HG02840 (cell line): ENCODE results near the gene SSBP2.
A peak's percentile ranks its signal among the peaks of the same experiment; 100 is the strongest.
"Not testable (repeated sequence)": the region's sequence is repeated elsewhere in the genome, so short reads cannot be mapped to it uniquely, and the experiment has no call there.

Experiments used
- ATAC-seq: cut with Tn5 transposase; IDR thresholded peaks from one replicate; pipeline ENCODE4 v1.9.1; 2021; ENCODE audit warnings: mild to moderate bottlenecking, moderate library complexity, moderate number of reproducible peaks; ENCODE audit not compliant: unreplicated experiment, low FRiP score

Gene SSBP2

DNA sequence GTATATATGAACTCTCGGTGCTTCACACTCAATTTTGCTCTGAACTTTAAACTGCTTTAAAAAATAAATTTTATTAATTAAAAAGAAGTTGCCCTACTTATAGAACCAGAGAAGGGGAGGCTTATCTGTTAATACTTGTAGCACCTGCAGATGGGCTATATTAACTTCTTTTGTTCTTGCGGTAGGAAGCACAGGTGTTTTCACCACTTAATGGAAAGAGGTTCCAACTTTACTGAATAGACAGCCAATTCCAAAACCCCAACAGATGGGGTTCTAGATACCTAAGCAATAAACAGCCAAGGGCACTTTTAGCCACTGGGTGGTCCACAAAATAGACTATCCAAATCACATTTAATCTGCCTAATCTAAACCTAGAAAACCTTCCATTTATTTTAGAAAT lies 65.4 kb downstream of the SSBP2 start:
- no peak for ATAC-seq

DNA sequence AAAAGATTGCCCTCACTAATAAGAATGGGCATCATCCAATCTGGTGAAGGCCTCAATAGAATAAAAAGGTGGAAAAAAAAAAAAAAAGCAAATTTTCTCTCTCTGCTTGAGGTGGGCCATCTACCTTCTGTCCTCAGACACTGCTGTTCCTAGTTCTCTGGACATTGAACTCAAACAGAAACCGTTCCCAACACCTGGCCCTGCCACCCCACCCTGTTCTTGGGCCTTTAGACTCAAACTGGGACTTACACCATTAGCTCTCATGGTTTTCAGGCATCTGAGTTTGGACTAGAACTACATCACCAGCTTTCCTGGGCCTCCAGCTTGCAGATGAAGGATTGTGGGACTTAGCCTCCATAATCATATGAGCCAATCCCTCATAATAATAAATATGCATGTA lies 71.0 kb downstream of the SSBP2 start:
- no peak for ATAC-seq

DNA sequence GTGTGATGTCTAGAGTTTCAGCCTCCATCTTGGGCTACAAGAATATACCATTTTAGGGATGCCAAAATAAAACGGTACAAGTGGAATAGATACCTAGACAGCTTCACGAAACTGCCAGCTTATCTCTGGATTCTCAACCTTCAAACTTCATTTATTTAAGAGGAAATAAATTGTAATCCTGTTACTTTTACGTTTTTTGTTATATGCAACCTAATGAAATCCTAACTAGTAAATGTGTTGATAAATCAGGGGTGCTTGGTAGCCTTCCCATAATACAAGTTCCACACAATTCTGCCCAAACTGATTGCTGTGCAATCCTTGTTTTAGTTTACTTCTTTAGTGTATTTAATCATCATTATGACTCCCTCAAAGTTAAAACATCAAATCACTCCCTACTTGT lies 75.5 kb downstream of the SSBP2 start:
- ATAC-seq, result no peak

DNA sequence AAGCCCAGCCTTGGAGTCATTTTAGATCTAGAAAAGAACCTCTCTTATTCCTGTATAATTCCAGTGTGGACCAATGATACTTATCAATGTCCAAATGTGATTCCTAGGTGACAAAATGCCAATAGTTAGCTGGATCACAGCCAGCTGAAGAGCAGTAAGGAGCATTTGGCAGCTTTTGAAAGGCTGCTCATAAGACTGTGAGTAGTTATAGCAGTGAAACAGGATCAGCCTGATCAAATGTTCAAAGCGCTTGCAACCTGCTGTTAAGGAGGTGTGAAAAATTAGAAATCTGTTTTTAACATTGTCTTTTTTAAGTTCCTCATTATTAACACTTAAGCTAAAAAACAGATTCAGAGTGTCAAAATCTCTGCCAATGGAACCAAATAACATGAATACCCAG lies 85.1 kb downstream of the SSBP2 start:
- ATAC-seq, result no peak

DNA sequence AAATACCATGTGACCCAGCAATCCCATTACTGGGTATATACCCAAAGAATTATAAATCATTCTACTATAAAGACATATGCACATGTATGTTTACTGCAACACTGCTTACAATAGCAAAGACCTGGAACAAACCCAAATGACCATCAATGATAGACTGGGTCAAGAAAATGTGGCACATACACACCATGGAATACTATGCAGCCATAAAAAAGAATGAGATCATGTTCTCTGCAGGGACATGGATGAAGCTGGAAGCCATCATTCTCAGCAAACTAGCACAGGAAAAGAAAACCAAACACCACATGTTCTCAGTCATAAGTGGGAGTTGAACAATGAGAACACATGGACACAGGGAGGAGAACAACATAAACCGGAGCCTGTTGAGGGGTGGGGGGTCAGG lies 90.3 kb downstream of the SSBP2 start:
- not testable (repeated sequence) for ATAC-seq

DNA sequence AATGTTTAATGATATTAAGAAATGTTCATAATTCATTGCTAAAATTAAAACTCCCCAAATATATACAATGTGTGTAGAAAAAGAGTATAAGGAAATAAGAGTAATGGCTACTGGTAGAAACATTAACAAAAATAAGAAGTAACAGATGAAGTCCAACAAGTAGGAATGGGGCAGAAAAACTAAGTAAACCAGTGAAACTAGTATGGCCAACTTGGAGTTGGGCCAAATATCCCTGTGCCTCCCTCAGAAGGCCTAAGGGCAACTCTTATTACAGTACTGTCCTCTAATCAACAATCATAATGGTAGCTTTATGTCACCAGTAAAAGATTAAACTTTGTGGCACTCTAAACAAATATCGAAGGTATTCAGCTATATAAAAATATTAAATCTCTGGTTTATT lies 93.5 kb downstream of the SSBP2 start:
- no peak for ATAC-seq

DNA sequence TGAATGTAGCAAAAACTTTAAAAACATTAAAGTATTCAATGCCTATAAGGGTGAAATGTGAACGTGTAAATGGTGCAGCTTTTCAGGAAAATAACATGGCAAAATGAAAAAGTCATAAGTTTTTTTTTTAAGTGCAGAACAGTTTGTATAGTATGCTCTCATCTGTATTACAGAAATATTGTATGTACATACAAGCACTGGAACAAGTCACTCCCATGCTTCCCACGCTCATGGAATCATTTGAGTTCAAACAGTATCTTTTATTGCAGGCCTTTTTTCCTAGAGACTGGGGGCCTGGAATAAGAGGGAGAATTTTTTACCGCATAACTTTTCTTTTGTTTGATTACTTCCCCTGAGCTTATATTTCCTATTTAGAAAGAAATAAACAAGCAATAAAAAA lies 94.1 kb downstream of the SSBP2 start:
- no peak for ATAC-seq

DNA sequence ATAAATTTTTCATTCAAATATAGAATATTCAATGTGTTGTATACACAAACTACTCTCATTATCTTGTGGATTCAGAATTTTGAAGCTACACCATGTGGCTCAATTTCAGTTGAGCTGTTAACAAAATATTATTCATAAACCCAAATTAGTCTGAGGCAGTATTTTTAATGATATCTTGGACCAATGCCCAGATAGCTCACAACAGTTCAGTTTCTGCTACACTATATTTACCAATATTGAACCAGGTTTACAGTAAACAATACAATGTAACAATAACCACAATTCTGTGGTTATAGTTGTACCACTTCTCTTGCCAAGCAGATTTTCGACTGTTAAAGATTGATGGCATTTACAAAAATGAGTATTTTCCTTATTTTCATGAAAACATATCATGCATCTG lies 99.9 kb downstream of the SSBP2 start:
- ATAC-seq, result no peak

DNA sequence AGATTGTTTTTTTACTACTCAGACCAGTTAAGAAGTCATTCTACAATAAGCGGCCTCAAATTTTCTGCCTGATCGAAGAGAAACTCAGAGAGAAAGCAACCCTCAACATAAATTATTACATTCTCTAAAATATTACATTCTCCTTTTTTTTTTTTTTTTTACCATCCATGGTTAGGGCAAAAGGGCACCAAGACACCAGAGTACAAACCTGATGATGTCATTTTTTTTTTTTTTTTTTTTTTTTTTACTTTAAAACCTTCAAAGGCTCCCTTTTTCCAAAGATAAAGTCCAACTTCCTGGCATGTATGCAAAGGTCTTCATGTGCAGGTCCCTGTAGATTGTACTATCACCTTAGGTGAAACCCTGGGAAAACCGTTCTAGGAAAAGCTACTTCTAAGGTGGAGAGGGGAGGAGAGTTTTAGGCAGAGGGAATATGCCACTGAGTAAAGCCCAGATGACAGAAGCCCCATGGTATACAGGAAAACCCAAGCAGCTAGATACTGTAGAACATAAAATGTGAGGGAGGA lies 104.4 kb downstream of the SSBP2 start:
- no peak for ATAC-seq

DNA sequence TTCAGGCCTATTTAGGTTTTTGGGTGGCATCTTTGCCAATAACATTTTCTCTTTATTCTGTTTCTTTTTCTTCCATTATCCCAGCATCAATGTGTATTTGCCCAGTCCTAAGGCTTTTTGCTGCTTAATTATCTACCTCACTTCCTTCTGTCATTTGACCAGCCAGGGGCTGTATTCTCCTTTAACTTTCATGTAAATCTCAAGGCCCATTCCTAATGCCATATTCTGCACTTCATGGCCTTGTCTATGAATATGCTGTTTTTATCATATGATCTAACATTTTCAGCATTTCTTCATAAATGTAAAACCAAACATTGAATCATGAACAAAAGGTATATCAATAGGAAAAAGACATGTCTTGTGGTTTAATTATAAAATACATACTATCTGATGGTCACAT lies 108.7 kb downstream of the SSBP2 start:
- ATAC-seq, result no peak

DNA sequence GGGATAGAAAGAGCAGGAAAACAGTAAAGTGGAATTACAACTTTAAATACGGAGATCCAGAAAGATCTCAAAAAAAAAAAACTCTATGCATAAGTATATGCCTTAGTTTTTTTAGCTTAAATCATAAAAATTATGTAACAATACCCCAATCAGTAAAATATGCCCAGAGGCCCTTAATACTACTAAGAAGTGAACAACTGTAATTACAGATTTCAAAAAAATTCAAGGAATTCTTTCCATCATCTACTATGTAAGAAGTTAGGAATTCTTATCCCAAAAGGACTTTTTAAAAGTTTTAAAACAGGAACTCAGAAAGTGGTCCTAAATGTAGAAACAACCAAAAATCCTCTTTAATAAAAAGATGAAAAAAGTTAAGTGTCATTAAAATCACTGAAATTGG lies 111.3 kb downstream of the SSBP2 start:
- no peak for ATAC-seq

DNA sequence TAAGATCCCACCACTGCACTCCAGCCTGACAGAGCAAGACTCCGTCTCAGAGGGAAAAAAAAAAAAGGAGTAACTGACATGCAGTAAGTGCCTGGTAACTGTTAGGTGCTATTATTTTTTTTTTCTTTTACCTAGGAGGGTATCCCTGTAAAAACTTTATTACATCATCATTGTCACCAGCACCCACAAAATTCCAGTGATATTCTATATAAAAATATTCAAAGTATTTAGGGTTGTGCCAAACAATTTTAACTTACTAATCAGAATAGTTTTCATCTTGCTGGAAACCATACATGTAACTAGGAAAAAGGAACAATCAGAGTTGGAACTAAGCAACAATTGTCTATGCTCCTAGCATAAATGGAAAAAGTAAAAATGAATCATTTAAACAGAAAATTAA lies 112.4 kb downstream of the SSBP2 start:
- no peak for ATAC-seq

DNA sequence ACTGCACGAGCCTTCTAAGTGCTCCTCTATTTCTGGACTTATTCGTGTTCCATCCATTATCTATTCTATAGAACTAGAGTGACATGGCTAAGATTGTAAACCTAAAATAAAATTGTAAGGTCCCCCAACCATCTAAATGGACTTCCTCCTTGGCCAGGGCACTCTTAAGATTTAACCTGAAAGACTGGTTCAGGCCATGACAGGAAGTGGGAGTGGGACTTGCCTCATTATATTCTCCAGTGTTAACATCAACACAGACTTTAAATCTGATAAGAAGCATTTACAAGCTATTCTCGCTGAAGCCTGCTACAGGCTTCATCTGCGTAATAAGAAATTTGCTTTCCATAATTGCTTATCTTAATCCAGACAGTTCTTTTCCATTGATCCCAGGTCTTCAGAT lies 117.0 kb downstream of the SSBP2 start:
- no peak for ATAC-seq

DNA sequence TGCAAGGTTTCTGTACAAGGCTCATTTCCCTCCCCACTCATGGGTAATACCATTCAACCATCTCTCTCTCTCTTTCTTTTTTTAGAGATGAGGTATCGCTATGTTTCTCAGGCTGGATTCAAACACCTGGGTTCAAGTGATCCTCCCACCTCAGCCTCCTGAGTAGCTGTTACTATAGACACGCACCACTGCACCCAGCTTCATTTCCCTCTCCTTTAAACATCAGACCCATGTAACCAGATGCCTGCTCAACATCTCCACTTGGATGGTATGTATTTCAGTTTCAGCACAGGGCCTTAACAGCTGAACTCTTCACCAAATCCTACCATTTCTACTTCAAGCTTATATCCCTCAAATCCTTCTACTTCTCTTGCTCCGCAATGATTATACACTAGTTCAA lies 117.4 kb downstream of the SSBP2 start:
- no peak for ATAC-seq

DNA sequence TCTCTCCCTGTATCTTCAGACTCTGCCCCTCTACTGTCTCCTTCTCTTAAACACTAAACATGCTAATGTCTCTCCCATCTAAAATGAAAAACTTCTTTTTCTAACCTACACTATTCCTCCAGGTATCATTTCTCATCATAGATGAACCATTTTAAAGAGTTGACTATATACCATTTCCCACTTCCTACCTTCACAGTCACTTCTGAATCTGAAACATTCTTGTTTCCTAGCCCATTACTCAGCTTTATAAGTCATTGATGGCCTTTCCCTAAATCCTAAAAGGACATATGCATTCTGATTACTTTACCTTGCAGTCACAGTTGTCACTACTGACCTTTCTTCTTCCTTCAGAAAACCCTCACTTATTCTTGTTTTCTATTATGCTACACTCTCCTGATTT lies 118.2 kb downstream of the SSBP2 start:
- ATAC-seq, result no peak

DNA sequence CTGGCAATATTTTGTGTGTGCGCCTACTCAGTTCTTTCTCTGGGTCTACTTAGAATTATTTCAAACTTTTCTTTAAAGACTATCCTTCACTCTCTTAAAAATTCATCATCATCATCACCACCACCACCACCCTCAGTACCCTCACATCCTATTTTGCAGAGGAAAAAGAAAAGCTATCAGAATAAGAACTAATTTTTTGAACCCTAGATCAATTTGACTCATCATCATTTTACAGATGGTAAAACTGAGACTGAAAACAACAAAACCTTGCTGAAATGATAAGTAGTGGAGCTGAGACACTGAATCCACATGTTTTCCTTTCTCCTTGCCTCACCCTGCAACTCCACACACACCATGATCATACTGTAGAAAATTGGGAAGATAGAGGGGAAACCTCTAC lies 119.3 kb downstream of the SSBP2 start:
- ATAC-seq, result no peak

DNA sequence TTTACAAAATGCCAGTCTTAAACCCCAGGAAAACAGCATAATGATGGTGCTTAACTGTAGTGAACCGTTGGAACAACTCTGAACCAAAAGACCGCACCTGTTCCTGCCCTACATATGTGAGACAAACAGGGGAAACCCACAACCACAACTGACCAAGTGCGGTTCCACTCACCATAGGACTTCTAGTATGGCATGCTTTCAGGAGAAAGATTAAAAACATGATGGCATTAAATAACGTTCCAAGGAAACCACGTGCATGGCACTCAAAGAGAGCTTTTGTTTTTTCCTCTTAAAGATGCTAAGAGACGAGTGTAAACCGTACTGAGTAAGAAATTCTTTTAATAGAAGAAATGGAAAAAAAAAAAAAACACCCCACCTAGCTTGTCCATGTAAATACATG lies 119.8 kb downstream of the SSBP2 start:
- ATAC-seq, result peak; percentile 75

DNA sequence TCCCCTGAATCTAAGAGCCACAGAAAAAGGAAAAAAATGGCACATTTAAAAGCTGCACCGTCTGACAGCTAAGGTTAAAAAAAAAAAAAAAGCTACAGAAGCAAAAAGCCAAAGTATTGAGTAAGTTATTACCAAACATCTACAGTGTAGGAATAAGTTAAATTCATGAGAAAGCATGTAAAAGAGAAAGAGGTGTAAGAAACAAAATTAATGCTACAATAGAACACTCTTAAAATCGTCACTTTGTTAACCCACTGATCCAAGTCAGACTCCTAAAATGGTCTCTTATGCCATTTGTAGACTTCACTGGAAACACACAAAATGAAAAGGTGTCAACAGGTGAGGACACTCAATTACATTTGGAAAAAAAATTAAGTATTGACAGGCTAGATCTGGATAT lies 120.2 kb downstream of the SSBP2 start:
- no peak for ATAC-seq

DNA sequence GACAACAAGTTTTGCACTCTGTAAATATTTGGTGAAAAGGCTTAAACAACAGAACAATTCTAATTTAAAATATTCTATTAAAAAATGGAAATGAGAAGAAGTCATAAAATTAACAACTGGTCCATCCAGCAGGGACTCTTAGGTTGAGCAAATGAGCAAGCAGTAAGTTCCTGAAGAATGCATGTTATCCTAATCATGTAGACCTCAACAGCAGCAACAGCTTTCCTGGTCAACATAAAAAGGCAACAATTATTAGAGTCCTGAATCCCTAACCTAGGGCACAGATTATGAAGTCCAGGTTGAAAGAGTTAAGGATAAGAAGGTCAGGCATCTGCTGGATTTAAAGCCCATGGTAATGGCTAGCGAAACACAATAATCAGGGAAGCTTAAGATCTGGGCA lies 120.9 kb downstream of the SSBP2 start:
- ATAC-seq, result no peak

DNA sequence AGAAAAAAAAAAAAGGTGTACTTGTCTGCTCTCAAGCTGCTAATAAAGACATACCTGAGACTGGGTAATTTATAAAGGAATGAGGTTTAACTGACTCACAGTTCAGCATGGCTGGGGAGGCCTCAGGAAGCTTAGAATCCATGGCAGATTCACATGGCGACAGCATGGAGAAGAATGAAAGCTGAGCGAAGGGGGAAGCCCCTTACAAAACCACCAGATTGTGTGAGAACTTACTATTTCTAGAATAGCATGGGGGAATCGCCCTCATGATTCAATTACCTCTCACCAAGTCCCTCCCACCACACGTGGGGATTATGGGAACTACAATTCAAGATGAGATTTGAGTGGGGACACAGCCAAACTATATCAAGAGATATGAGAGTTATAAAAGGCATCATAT lies 122.8 kb downstream of the SSBP2 start:
- ATAC-seq, result not testable (repeated sequence)

DNA sequence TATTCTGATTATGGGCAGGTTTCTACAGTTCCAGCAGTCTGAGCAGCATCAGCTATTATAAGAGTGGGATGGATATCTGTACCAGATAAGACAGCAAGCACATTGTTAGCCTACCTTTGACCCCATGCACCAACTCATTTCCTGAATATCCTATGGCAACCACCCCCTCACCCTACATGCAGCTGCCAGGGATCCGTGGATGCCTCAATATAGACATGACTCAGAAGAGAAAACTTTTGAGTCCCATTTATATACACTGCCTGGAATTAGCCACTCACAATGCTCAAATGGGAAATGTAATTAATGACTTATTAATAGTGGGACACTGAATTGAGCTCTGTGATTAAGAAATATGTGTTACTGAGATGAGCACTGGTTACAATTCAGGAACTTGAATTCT lies 124.4 kb downstream of the SSBP2 start:
- no peak for ATAC-seq

DNA sequence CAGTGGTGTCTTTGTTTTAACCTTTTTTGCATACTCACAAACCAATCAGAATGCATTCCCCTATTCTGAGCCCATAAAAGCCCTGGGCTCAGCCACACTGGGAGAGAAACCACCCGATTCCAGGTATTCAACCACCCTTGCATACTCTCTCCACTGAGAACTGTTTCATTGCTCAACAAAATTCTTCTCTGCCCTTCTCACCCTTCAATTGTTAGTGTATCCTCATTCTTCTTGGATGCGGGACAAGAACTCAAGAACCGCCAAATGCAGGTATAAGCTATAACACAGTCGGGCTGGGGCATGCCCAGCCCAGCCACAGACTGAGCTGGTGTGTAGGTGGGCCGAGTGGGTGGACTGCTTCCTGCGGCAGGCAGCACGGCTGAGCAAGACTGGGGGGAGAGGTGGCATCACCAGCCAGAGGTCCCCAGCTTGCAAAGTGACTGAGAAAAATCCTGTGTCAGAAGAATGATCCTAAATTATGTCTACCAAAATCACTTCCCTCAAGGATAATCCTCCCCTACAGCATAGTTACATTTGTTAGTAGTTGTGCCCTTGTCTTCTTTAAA lies 141.0 kb downstream of the SSBP2 start:
- ATAC-seq, result no peak

DNA sequence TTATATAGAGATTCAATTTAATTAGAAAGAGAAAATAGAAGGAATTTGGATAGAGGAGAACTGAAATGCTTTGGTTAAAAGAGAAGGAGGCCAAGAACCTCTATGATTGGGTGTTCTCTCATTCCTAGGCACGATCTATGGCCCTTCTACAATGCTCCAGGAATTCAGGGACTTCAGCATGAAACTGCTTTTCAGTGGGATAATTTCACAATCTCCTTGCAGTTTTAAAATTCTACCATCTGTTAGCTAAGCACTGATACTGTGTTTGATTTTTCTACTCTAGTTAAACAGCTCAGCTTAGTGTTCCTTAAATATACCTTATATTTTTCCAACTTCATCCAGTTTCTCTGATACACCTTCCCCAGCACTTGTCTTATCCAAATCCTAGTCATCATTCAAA lies 141.9 kb downstream of the SSBP2 start:
- ATAC-seq, result no peak
